GM19324 (cell line): Measurements from ENCODE around the gene CPA4.

ENCODE experiments used
- ATAC-seq: cut with Tn5 transposase; IDR thresholded peaks from one replicate; pipeline ENCODE4 v1.9.1; 2021; ENCODE audit warnings: mild to moderate bottlenecking, moderate library complexity; ENCODE audit not compliant: unreplicated experiment, low FRiP score

CPA4 gene

GRCh38 chr7:130362251-130362816 is 69.4 kb downstream of the CPA4 start:
- ATAC-seq = no peak

GRCh38 chr7:130363026-130363847 is 70.3 kb downstream of the CPA4 start:
- no peak for ATAC-seq

- no peak for ATAC-seq
These were observed 71.5 kb downstream of the CPA4 start for GRCh38 chr7:130364451-130364850.

- ATAC-seq = no peak
These were observed 72.1 kb downstream of the CPA4 start for GRCh38 chr7:130365088-130365487.

GRCh38 chr7:130365511-130366441 is 72.8 kb downstream of the CPA4 start:
- ATAC-seq = no peak

- ATAC-seq = no peak
These were observed 73.6 kb downstream of the CPA4 start for GRCh38 chr7:130366564-130366963.

- ATAC-seq = no peak
These were observed 74.3 kb downstream of the CPA4 start for GRCh38 chr7:130367088-130367755.

DNA sequence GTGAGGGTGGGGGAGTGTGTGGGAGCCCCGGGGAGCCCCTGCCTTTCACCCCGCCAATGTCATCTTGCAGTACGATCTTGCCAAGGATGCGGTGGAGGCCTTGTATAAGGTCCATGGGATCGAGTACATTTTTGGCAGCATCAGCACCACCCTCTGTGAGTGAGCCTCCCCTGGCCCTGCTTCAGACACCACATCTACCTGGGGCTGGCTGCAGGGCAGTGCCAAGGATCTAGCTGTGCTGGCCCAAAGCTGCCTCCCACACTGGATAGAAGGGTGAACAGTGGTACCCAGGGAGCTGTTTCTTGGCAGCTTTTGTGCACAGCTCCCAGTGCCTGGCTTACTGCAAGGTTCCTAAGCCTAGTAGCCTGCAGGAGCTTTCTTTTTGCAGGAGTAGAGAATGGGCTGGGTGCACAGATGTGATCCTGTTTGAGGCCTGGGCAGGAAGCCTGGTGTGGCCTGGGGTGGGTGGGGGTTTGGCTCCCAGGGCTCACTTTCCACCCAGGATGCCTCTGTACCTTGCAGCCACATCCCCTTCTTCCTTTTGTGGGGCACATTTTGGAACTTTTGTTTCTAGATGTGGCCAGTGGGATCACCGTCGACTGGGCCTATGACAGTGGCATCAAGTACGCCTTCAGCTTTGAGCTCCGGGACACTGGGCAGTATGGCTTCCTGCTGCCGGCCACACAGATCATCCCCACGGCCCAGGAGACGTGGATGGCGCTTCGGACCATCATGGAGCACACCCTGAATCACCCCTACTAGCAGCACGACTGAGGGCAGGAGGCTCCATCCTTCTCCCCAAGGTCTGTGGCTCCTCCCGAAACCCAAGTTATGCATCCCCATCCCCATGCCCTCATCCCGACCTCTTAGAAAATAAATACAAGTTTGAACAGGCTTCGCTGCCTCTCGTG is 75.1 kb downstream of the CPA4 start:
- ATAC-seq = no peak

DNA sequence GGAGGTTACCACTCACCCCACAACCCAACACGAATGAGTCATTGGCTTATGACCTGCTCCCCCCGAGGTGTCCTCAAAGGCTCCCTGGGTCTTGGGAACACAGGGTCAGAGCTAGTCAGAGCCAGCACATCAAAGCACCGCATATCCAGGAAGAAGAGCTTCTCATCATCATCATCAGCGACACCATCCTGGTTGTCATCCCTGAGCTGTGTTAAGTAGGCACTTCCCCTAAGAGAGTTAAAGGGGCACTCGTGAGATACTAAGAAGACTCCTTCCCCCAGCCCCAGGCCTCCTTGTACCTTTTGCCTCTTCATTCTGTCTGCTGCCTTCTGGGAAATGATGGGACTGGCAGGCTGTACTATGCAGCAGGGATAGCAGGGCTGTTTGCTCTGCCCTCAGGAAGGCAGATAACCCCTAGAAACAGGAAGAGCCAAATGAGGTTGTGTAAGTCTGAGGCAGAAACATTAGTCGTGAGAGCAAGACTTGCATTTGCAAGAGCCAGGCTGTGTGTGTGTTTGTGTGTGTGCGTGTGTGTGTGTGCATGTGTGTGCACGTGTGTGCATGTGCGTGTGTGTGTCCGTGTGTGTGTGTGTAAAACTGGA is 76.2 kb downstream of the CPA4 start:
- no peak for ATAC-seq

GRCh38 chr7:130369831-130370550 is 77.0 kb downstream of the CPA4 start:
- no peak for ATAC-seq

- ATAC-seq = no peak
These were observed 78.1 kb downstream of the CPA4 start for GRCh38 chr7:130371046-130371445.

GRCh38 chr7:130372402-130373165 is 79.6 kb downstream of the CPA4 start:
- no peak for ATAC-seq
